ENCODE measurements around the gene MTARC2. TPM values are rescaled to one million over a fixed set of nuclear protein-coding genes. Genes with fewer than 3 reads are reported as not detected.

Gene MTARC2
- total and polyA plus RNA-seq, 2 of the 4 experiments (the other 2 are of a cell fraction) = 0.36 to 2.6 TPM

- H3K27ac ChIP-seq (ENCODE audit: insufficient read depth, low read length) = no peak overlapping the region
- H4K5ac ChIP-seq (ENCODE audit: low read depth, low read length) = no peak overlapping the region
- intact Hi-C loops (cut with micrococcal nuclease) (loop anchor here (1.0 to 10.0 kb wide), 6 partner anchors 65 to 915 kb away; no protein-coding TSS in a partner anchor), in situ Hi-C loops (cut with MboI; ENCODE audit: low sequenced_read_pairs) (loop anchor here (10.0 kb wide), 1 partner anchor 625 kb away; no protein-coding TSS in a partner anchor), dilution Hi-C loops (cut with HindIII; ENCODE audit: low sequenced_read_pairs, unreplicated experiment) (no loop called here)
- no peaks in the 10 kb centered on the region for H3K9me1 ChIP-seq (ENCODE audit: insufficient read depth, low read length)
- H3K9ac ChIP-seq (ENCODE audit: low read depth, low read length) = no peak overlapping the region
- no peak overlapping the region for H2BK120ac ChIP-seq (ENCODE audit: low read depth, low read length)
- no peak overlapping the region for H2AFZ ChIP-seq (replicated peaks; ENCODE audit: low read length, poor library complexity)
- no peak overlapping the region for H4K8ac ChIP-seq (ENCODE audit: low read depth in 2 of 2, low read length in 2 of 2)
- no peak overlapping the region for H3K18ac ChIP-seq (ENCODE audit: low read depth, low read length)
- H2BK5ac ChIP-seq (ENCODE audit: low read depth, low read length, poor library complexity, severe bottlenecking) = no peak overlapping the region
- H3K4ac ChIP-seq (ENCODE audit: low read depth, low read length) = no peak overlapping the region
- H3K14ac ChIP-seq (replicated peaks; ENCODE audit: low read depth, low read length) = no peak overlapping the region
- TF ChIP-seq RAD21 (IDR thresholded peaks at IDR 0.05; ENCODE audit: low read length) (no peak), FOS (IDR thresholded peaks at IDR 0.05; ENCODE audit: low read depth, low read length) (no peak), MXI1 (IDR thresholded peaks at IDR 0.05; ENCODE audit: borderline replicate concordance, low read depth, low read length) (no peak), MAFK (IDR thresholded peaks at IDR 0.05; ENCODE audit: low read depth, low read length) (no peak), MAZ (IDR thresholded peaks at IDR 0.05; ENCODE audit: borderline replicate concordance, low read depth, low read length) (no peak), ELK1 (IDR thresholded peaks at IDR 0.05; ENCODE audit: borderline replicate concordance, low read depth, low read length) (no peak), RCOR1 (IDR thresholded peaks at IDR 0.05; ENCODE audit: insufficient replicate concordance, low read length) (no peak), CEBPB (IDR thresholded peaks at IDR 0.05; ENCODE audit: low read depth, low read length) (no peak), SMC3 (IDR thresholded peaks at IDR 0.05; ENCODE audit: low read depth, low read length) (no peak), USF2 (IDR thresholded peaks at IDR 0.05; ENCODE audit: low read depth, low read length) (no peak), POLR2A (IDR thresholded peaks at IDR 0.05; ENCODE audit: low read depth, low read length) (no peak), RFX5 (IDR thresholded peaks at IDR 0.05; ENCODE audit: low read depth, low read length) (no peak)
- POLR2A ChIA-PET (ENCODE audit: unreplicated experiment) = no interaction called here
- H4K20me1 ChIP-seq (ENCODE audit: insufficient read depth, low read length) = no peaks in the 10 kb centered on the region
- H3K4me1 ChIP-seq (ENCODE audit: control insufficient read depth, insufficient read depth, low read length) = peaks cover 1% of the 10 kb centered on the region; the same call in 1 of the 2 replicates
- H3K27me3 ChIP-seq (ENCODE audit: control insufficient read depth, insufficient read depth, low read length) = peaks cover 5% of the 10 kb centered on the region; the same call in 1 of the 2 replicates
- H3K23ac ChIP-seq (ENCODE audit: low read depth, low read length) = no peak overlapping the region; the same call in 1 of the 2 replicates
- 91% methylated on average over 5 of the region's 8 CpGs; no CpG with 5 or more reads in 1 of the 2 experiments for WGBS, 2 experiments (ENCODE audit: extremely low coverage in 2 of 2, insufficient read length in 1 of 2)
- H4K91ac ChIP-seq (ENCODE audit: insufficient read depth, low read depth, low read length) = no peak overlapping the region
- no peak overlapping the region for H2BK20ac ChIP-seq (ENCODE audit: low read depth, low read length)
- CTCF ChIA-PET = interaction anchor here (0.7 to 1.8 kb wide), 4 partner anchors 9 to 394 kb away, joined by 3 to 6 read pairs (median 4); no protein-coding TSS in a partner anchor
- BruUV-seq (replicated peaks) = no TSS peak
- H3K4me2 ChIP-seq (ENCODE audit: low read depth, low read length) = no peak overlapping the region
- no peak overlapping the region for H2BK15ac ChIP-seq (ENCODE audit: low read depth, low read length)
- H2AK9ac ChIP-seq (replicated peaks; ENCODE audit: low read depth, low read length, poor library complexity) = no peak overlapping the region
- no peak overlapping the region for H3K56ac ChIP-seq (ENCODE audit: extremely low read depth, insufficient read depth, low read length)
- H3K36me3 ChIP-seq (ENCODE audit: control insufficient read depth, insufficient read depth, low read length) = no peaks in the 10 kb centered on the region
- no peak overlapping the region for H2AK5ac ChIP-seq (ENCODE audit: low read depth, low read length)
- no peaks in the 10 kb centered on the region for H3K79me1 ChIP-seq (ENCODE audit: low read depth in 1 of 2, low read length in 2 of 2)
- DNase-seq (no peak), ATAC-seq (ENCODE audit: low read depth) (no peak)
- no peak overlapping the region for H3K4me3 ChIP-seq (ENCODE audit: insufficient read depth, low read depth, low read length)
- H3K9me3 ChIP-seq (ENCODE audit: control insufficient read depth, insufficient read depth, low read length) = peaks cover 2% of the 10 kb centered on the region; the same call in 1 of the 2 replicates
Measured at GRCh38 chr1:220809704-220810103, 61.6 kb downstream of the MTARC2 start.
